Measurements from ENCODE around the gene RAD51B.
A peak's percentile ranks its signal among the peaks of the same experiment; 100 is the strongest.

The RAD51B gene

GRCh38 chr14:68674538-68675232 is 855.1 kb downstream of the RAD51B start:
- no peak for DNase-seq (ENCODE audit: low spot score)

GRCh38 chr14:68675233-68675577 is 855.6 kb downstream of the RAD51B start:
- peak; percentile 97 for DNase-seq (ENCODE audit: low spot score)

- DNase-seq (ENCODE audit: low spot score): no peak
Observed at GRCh38 chr14:68676511-68676943, 856.9 kb downstream of the RAD51B start.

- DNase-seq (ENCODE audit: low spot score): no peak
Observed at GRCh38 chr14:68677476-68677875, 857.9 kb downstream of the RAD51B start.

- DNase-seq (ENCODE audit: low spot score): no peak
Observed at GRCh38 chr14:68677901-68678300, 858.3 kb downstream of the RAD51B start.

- no peak for DNase-seq (ENCODE audit: low spot score)
Observed at GRCh38 chr14:68678471-68678870, 858.9 kb downstream of the RAD51B start.

GRCh38 chr14:68679301-68679700 is 859.7 kb downstream of the RAD51B start:
- no peak for DNase-seq (ENCODE audit: low spot score)

- DNase-seq (ENCODE audit: low spot score): no peak
Observed at GRCh38 chr14:68679746-68680467, 860.3 kb downstream of the RAD51B start.

- DNase-seq (ENCODE audit: low spot score): peak; percentile 85
Observed at GRCh38 chr14:68680541-68681051, 861.0 kb downstream of the RAD51B start.

- peak; percentile 62 for DNase-seq (ENCODE audit: low spot score)
Observed at GRCh38 chr14:68681256-68682011, 861.9 kb downstream of the RAD51B start.

GRCh38 chr14:68682166-68683103 is 862.9 kb downstream of the RAD51B start:
- peak; percentile 99 for DNase-seq (ENCODE audit: low spot score)

GRCh38 chr14:68683326-68683725 is 863.7 kb downstream of the RAD51B start:
- DNase-seq (ENCODE audit: low spot score): peak; percentile 94

GRCh38 chr14:68684466-68685418 is 865.2 kb downstream of the RAD51B start:
- peak; percentile 55 for DNase-seq (ENCODE audit: low spot score)

- peak; percentile 100 for DNase-seq (ENCODE audit: low spot score)
Observed at GRCh38 chr14:68685419-68686204, 866.0 kb downstream of the RAD51B start.

GRCh38 chr14:68686205-68686465 is 866.6 kb downstream of the RAD51B start:
- DNase-seq (ENCODE audit: low spot score): no peak

- no peak for DNase-seq (ENCODE audit: low spot score)
Observed at GRCh38 chr14:68686724-68687123, 867.1 kb downstream of the RAD51B start.

- DNase-seq (ENCODE audit: low spot score): peak; percentile 91
Observed at GRCh38 chr14:68687746-68688145, 868.2 kb downstream of the RAD51B start.

- DNase-seq (ENCODE audit: low spot score): no peak
Observed at GRCh38 chr14:68688872-68689371, 869.3 kb downstream of the RAD51B start.

- no peak for DNase-seq (ENCODE audit: low spot score)
Observed at GRCh38 chr14:68689511-68689910, 869.9 kb downstream of the RAD51B start.

All from RKO (cell line).